Motor neuron (in vitro differentiated cells): ENCODE results near the gene PLCL2. TPM values are rescaled to one million over a fixed set of nuclear protein-coding genes. Genes with fewer than 3 reads are reported as not detected.
"Not testable (repeated sequence)": the region's sequence is repeated elsewhere in the genome, so short reads cannot be mapped to it uniquely, and the experiment has no call there.

Experiments used
- ATAC-seq, 8 experiments: fragments of 200-7000 bp; cut with Tn5 transposase; replicated peaks in 6 of 8; 2 replicates each; pipeline ENCODE4 v1.8.0; 2021; ENCODE audit warnings: mild to moderate bottlenecking in 8 of 8, moderate library complexity in 8 of 8
- H3K27ac ChIP-seq, 2 donors: fragments of 250-450 bp; sonication (Bioruptor Pico); 2 replicates each; pipeline ENCODE4 v1.9.0; 2021; ENCODE audit warnings: antibody characterized with exemption in 2 of 2, mild to moderate bottlenecking in 2 of 2, moderate library complexity in 1 of 2
- H3K4me1 ChIP-seq, 2 donors: fragments of 250-450 bp; sonication (Bioruptor Pico); replicated peaks in 1 of 2; 2 replicates each; pipeline ENCODE4 v1.6.1; 2021; ENCODE audit warnings: antibody characterized with exemption in 2 of 2, mild to moderate bottlenecking in 2 of 2, moderate library complexity in 1 of 2
- H3K4me3 ChIP-seq, 5 donors: fragments of 250-450 bp; sonication (Bioruptor Pico); 2 replicates each; pipeline ENCODE4 v1.9.0; 2021; ENCODE audit warnings: antibody characterized with exemption in 5 of 5, mild to moderate bottlenecking in 5 of 5, moderate library complexity in 4 of 5
- WGBS, 10 experiments: fragments of 450-650 bp; shearing (Covaris generic); methylation state at CpG; one replicate each; pipeline ENCODE4 v1.0.0; 2022; 5-methylcytosine and 5-hydroxymethylcytosine counted together
- in situ Hi-C, 9 experiments: fragments of 400-800 bp; cut with MboI; loops; one replicate each; pipeline ENCODE4 v1.15.0; 2021; ENCODE audit warnings: low sequenced_read_pairs in 9 of 9, low pct_unique_long_range_greater_than_20kb in 2 of 9; ENCODE audit not compliant: unreplicated experiment in 9 of 9
- total RNA-seq, 8 experiments: library from RNA; unstranded; fragments of 300-600 nt; gene quantifications; 2 replicates each; pipeline versions ENCODE4 v1.2.3 to v1.2.4, GENCODE V29; 2022

The PLCL2 gene
- total RNA-seq, 8 experiments from 2014 or later: 12.3 to 28.0 (median 21.6) TPM

DNA sequence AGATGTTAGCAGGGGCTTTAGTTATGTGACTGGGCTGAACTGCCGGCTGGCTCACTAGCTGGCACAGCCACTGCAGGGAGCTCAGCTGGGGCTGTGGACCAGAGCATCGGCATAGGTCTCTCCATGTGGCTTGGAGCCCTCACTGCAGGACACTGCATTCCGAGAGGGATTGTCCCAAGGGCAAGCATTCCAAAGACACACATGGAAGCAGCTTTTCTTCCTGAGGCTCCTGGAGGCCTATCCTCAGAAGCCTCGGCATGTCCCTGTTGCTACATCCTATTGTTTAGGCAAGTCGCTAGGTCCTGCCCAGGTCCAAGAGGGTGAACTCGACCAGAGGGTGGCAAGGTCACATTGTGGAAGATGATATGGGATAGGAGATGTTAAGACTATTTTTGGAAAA is 209.8 kb downstream of the PLCL2 start:
- Histone ChIP-seq H3K4me3 (no peak overlapping the region), H3K4me1 (peaks cover 3 to 8% of the 10 kb centered on the region in 2 donors), H3K27ac (no peak overlapping the region)
- WGBS, 10 experiments: 40 to 61% (median 60%) methylated on average over 1 to 3 of the region's 6 CpGs; no CpG with 5 or more reads in 7 of the 10 experiments
- in situ Hi-C loops: no loop called here
- peak in 1 of 8 experiments; percentile 17 for ATAC-seq

DNA sequence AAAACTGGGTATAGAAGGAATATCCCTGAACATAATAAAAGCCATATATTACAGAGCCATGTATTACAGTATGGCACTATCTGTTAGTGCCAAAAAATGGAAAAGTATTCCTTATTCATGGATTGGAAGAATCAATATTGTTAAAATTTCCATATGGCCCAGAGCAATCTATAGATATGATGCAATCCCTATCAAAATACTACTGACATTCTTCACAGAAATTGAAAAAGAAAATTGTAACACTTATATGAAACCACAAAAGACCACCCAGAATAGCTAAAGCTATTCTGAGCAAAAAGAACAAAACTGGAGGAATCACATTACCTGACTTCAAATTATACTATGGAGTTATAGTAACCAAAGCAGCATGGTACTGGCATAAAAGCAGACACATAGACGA is 218.8 kb downstream of the PLCL2 start:
- no peak for ATAC-seq
- no peak overlapping the region for H3K4me3 ChIP-seq
- H3K4me1 ChIP-seq: no peaks in the 10 kb centered on the region
- in situ Hi-C loops: no loop called here
- 21 to 100% (median 71%) methylated on average over 1 of the region's 1 CpG; no CpG with 5 or more reads in 3 of the 10 experiments for WGBS, 10 experiments
- H3K27ac ChIP-seq: no peak overlapping the region

DNA sequence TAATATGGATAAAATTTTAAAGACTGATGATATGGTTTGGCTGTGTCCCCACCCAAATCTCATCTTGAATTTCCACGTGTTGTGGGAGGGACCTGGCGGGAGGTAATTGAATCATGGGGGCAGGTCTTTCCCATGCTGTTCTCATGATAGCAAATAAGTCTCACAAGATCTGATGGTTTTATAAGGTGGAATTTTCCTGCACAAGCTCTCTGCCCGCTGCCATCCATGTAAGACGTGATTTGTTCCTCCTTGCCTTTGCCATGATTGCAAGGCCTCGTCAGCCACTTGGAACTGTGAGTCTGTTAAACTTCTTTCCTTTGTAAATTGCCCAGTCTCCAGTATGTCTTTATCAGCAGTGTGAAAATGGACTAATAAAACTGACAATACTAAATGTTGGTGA is 222.0 kb downstream of the PLCL2 start:
- H3K4me3 ChIP-seq, in situ Hi-C loops, H3K4me1 ChIP-seq, ATAC-seq, H3K27ac ChIP-seq: not testable (repeated sequence)
- 79 to 100% (median 93%) methylated on average over 1 to 4 of the region's 5 CpGs; no CpG with 5 or more reads in 3 of the 10 experiments for WGBS, 10 experiments

DNA sequence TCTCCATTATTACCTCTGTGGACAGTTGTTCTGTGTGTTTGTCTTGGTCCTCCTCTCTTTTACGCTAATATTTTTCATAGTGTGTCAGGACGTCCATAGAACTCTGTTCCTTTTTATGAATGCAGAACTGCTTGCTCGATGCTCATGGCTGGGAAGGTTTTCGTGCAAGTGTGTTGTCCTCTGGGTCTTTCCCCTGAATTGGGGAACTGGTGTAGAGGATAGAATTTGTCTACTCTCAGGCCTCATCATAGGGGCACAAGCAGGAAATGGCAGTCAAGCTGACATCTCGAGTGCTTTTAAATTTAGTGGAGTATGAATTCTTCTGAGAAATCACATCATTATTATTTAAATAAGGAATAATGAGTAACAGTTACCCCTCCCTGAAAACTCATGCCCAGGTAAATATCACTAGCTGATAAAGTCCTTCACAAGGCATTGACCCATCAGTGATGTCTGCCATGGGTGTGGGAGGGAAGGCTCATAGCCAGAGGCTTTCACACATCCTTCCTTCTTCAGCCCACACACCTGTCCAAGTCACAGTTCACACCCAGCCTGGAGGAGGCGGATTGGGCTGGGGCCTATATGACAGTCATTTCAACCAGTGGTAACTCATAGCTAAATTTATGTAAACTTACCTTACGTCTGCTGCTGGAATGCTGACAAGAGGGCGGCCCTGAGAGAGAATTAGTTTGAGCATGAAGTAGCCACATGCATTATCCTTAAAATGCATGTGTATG is 226.1 kb downstream of the PLCL2 start:
- H3K4me1 ChIP-seq: no peaks in the 10 kb centered on the region
- H3K4me3 ChIP-seq: no peak overlapping the region
- 58 to 97% (median 83%) methylated on average over 2 to 7 of the region's 8 CpGs; no CpG with 5 or more reads in 1 of the 10 experiments for WGBS, 10 experiments
- H3K27ac ChIP-seq: no peak overlapping the region
- in situ Hi-C loops: no loop called here
- ATAC-seq: no peak

DNA sequence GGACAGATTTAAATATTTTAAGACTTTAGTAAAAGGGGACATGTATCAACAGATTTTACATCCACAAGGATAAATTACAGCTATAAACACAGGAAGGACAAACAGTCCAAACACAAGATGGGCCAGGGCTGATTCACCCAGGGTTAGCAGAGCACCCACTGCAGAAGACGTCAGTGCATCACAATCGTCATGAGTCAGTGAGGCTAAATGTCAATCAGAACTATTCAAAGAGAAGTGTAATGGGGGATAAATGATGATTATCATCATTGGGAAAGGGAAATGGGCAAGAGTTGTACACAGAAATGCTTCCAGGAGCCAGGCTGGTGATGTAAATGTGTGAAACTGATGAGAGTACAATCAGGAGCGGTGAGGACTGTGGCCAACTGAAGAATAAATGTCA is 226.8 kb downstream of the PLCL2 start:
- in situ Hi-C loops: no loop called here
- H3K27ac ChIP-seq: no peak overlapping the region
- ATAC-seq: no peak
- H3K4me3 ChIP-seq: no peak overlapping the region
- H3K4me1 ChIP-seq: no peaks in the 10 kb centered on the region
- 50 to 100% (median 83%) methylated on average over 1 to 3 of the region's 3 CpGs; no CpG with 5 or more reads in 3 of the 10 experiments for WGBS, 10 experiments

DNA sequence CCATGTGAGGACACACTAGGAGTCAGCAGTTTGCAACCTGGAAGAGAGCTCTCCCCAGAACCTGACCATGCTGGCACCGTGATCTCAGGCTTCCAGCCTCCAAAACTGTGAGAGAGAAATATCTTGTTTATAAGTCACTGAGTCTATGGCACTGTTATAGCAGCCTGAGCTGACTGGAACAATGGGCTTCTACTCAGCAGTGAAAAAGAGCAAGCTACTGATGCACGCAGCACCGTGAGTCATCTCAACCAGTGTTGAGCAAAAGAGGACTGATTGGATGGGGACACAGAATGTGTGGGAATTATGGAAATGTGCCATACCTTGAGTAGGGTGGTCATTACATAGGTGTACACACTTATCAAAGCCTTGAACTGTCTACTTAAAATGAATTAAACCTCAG is 230.4 kb downstream of the PLCL2 start:
- 60 to 100% (median 80%) methylated on average over 1 to 2 of the region's 3 CpGs; no CpG with 5 or more reads in 3 of the 10 experiments for WGBS, 10 experiments

DNA sequence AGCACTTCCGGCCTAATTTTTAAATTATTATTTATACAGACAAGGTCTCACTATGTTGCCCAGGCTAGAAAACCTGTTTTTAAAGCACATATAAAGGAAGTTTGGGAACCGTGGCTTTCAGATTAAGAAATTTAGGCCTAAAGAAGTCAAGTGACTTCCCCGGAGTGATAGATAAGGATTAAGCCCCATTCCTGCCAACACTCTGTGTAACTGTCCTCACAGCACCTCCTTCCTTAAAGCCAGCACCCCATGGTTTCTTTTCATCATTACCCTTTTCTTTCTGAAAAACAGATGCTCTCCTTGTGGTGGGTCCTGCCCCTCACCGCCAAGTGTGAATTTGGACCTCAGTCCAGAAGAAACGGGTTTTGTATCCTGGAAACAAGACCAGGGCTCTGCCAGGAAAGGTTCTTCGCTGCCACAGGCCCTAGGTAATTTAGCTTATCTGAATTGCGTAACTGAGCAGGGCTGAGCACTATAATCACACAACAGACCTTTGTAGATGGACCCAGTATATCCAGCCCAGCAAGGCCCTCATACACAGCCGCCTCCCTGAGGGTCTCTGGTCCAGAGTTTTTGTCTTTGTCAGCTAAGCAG is 231.3 kb downstream of the PLCL2 start:
- no peak for ATAC-seq
- WGBS, 10 experiments: 71 to 100% (median 92%) methylated on average over 1 to 8 of the region's 8 CpGs
- Histone ChIP-seq H3K4me1 (no peaks in the 10 kb centered on the region), H3K4me3 (no peak overlapping the region), H3K27ac (no peak overlapping the region)
- in situ Hi-C loops: no loop called here

More for the DNA sequence above, 230.4 kb downstream of the PLCL2 start:
- no peak for ATAC-seq
- Histone ChIP-seq H3K27ac (no peak overlapping the region), H3K4me3 (no peak overlapping the region), H3K4me1 (no peaks in the 10 kb centered on the region)
- in situ Hi-C loops: no loop called here

DNA sequence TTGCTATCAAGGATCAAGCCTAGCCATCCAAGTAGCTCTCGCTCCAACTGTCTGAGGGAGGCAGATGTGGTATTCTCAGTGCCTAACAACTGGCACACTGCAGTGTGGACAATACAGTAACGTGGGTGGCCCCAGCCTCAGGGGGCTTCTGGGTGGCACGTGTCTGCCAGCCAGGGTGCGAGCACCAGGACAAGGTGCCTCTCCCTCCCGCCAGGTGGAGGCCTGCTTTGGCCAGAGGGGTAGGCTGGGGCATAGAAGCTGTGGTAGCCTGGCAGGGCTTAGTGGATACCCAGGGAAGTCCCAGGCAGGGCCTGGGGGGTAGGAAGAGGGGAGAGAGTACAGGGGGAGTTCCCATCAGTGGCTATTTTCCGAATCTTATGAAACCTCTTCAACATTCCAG is 234.0 kb downstream of the PLCL2 start:
- H3K27ac ChIP-seq: no peak overlapping the region
- 80 to 100% (median 95%) methylated on average over 1 to 2 of the region's 6 CpGs; no CpG with 5 or more reads in 6 of the 10 experiments for WGBS, 10 experiments
- no peaks in the 10 kb centered on the region for H3K4me1 ChIP-seq
- ATAC-seq: no peak
- H3K4me3 ChIP-seq: no peak overlapping the region
- in situ Hi-C loops: no loop called here

DNA sequence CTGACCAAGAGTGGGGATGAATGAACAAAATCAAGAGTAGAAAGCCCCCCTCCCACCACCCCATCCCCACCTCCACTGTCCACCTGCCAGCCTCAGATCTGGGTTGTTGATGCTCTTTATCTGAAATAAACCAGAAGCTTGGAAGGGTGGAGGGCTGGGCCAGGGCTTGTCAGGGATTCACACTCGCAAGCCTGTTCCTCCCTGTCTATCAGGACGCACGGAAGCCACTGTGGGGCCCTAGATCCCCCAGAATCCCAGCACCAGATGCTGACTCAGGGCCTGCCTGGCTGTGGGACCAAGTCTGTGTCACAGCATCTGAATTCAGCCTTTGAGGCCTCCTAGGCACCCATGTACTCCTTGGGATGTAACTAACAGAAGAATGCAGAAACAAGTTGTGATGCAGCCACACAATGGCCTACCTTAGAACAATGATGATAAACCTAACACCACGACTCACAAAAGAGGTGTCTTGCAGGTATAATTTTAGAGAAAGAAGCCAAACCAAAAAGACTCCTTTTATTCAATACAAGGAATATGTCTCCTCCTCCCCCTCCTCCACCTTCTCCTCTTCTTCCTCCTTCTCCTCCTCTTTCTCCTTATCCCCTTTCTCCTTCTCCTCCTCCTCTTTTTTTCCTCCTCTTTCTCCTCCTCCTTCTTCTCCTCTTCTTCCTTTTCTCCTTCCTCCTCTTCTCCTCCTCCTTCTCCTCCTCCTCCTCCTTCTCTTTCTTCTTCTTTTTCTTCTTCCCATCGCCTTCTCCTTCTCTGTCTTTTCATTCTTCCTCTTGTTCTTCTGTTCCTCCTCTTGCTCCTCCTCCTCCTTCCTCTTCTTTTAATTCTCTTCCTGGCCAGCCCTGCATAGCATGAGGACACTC is 234.7 kb downstream of the PLCL2 start:
- no peak overlapping the region for H3K4me3 ChIP-seq
- in situ Hi-C loops: no loop called here
- no peak overlapping the region for H3K27ac ChIP-seq
- no peaks in the 10 kb centered on the region for H3K4me1 ChIP-seq
- ATAC-seq: no peak
- WGBS, 10 experiments: 25 to 92% (median 56%) methylated on average over 1 to 2 of the region's 5 CpGs

DNA sequence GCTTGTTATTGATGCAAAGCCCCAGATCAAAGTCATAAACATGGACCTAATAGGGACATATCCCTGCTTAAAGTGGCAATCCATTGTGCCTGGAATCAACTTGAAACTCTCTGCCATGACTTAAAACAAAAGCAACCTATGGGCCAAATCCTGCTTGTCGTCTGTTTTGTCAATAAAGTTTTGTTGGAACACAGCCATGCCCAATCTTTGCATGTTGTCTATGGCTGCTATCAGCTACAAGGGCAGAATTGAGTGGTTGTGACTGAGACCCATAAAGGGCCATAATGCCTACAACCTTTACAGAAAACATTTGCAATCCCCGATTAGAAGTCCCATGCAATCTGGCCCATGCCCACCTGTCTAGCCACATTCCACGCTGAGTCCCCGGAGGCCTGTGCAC is 235.4 kb downstream of the PLCL2 start:
- no peaks in the 10 kb centered on the region for H3K4me1 ChIP-seq
- H3K4me3 ChIP-seq: no peak overlapping the region
- 0 to 100% (median 88%) methylated on average over 1 to 4 of the region's 4 CpGs; no CpG with 5 or more reads in 3 of the 10 experiments for WGBS, 10 experiments
- in situ Hi-C loops: no loop called here
- H3K27ac ChIP-seq: no peak overlapping the region
- ATAC-seq: no peak

DNA sequence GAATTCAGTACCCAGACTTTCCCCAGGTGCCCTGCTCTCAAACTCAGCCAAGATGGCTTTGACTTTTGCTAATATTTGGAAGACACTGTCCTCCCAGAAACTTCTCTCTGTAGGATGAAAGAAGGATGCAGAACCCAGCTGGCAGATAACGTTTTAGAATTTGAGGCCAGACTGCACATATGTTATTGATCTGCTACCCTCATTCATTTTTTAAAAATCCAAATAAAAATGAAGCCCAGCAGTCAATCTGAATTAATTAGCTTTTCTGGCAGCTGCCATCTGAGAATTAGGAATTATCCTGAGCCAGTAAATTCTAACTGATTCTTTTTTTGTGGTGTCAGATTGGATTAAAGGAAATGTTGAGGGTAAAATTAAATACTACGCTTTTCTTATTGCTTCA is 236.6 kb downstream of the PLCL2 start:
- no peak overlapping the region for H3K4me3 ChIP-seq
- in situ Hi-C loops: no loop called here
- 27 to 100% (median 57%) methylated on average over 1 to 2 of the region's 2 CpGs; no CpG with 5 or more reads in 1 of the 10 experiments for WGBS, 10 experiments
- ATAC-seq: no peak
- H3K27ac ChIP-seq: no peak overlapping the region
- H3K4me1 ChIP-seq: no peaks in the 10 kb centered on the region

DNA sequence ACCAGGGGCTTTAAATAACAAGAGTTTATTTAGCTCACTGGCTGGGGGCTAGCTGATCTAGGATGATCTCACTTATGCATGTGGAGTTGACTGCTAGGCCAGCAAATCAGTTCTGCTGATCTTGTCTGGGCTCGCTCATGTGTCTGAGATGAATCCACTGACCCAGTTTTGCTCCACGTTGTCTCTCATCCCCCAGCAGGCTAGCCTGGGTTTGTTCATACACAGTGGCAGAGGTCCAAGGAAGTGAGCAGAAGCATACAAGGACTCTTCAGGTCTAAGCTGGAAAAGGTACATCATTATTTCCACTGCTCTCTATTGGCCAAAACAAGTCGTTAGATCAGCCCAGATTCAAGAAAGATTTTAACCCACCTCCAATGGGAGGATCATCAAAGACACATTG is 238.0 kb downstream of the PLCL2 start:
- no peak overlapping the region for H3K4me3 ChIP-seq
- H3K27ac ChIP-seq: no peak overlapping the region
- in situ Hi-C loops: no loop called here
- 42 to 100% (median 85%) methylated on average over 2 to 3 of the region's 3 CpGs; no CpG with 5 or more reads in 1 of the 10 experiments for WGBS, 10 experiments
- no peaks in the 10 kb centered on the region for H3K4me1 ChIP-seq
- no peak for ATAC-seq
